HEK293 (cell line): ENCODE measurements around the gene DDAH1.

Experiments used
- GLIS2 ChIP-seq: fragments of 450-650 bp; formaldehyde crosslinking; IDR thresholded peaks from 2 replicates; pipeline ENCODE4 v1.5.1; 2016; ENCODE audit warnings: missing biosample characterization, missing genetic modification characterization
- KLF9 ChIP-seq: fragments of 450-650 bp; formaldehyde crosslinking; IDR thresholded peaks from 2 replicates; pipeline ENCODE4 v1.5.1; 2016; ENCODE audit warnings: missing biosample characterization, missing genetic modification characterization, low read depth
- MZF1 ChIP-seq: fragments of 450-650 bp; formaldehyde crosslinking; IDR thresholded peaks from 2 replicates; pipeline ENCODE4 v1.5.1; 2017; ENCODE audit warnings: missing biosample characterization, missing genetic modification characterization, borderline replicate concordance
- ZBTB8A ChIP-seq: fragments of 450-650 bp; formaldehyde crosslinking; IDR thresholded peaks from 2 replicates; pipeline ENCODE4 v1.5.1; 2016; ENCODE audit warnings: missing biosample characterization, missing genetic modification characterization
- ZNF114 ChIP-seq: fragments of 450-650 bp; formaldehyde crosslinking; IDR thresholded peaks from 2 replicates; pipeline ENCODE4 v1.5.0; 2017; ENCODE audit warnings: missing biosample characterization, missing genetic modification characterization
- ZNF174 ChIP-seq: fragments of 450-650 bp; formaldehyde crosslinking; IDR thresholded peaks from 2 replicates; pipeline ENCODE4 v1.5.0; 2017; ENCODE audit warnings: missing biosample characterization, mild to moderate bottlenecking, missing genetic modification characterization
- ZSCAN23 ChIP-seq: fragments of 450-650 bp; formaldehyde crosslinking; IDR thresholded peaks from 2 replicates; pipeline ENCODE4 v1.5.1; 2016; ENCODE audit warnings: missing biosample characterization, missing genetic modification characterization
- TF ChIP-seq, protein P1 (sequence below): fragments of 450-650 bp; formaldehyde crosslinking; IDR thresholded peaks from 2 replicates; pipeline ENCODE4 v1.5.1; 2016; ENCODE audit warnings: missing biosample characterization, missing genetic modification characterization
- TF ChIP-seq, protein P2 (sequence below): fragments of 450-650 bp; formaldehyde crosslinking; IDR thresholded peaks from 2 replicates; pipeline ENCODE4 v1.5.1; 2017; ENCODE audit warnings: missing biosample characterization, missing genetic modification characterization
- TF ChIP-seq, protein P3 (sequence below): fragments of 450-650 bp; formaldehyde crosslinking; IDR thresholded peaks from 2 replicates; pipeline ENCODE4 v1.5.1; 2016; ENCODE audit warnings: missing biosample characterization, missing genetic modification characterization, borderline replicate concordance
- TF ChIP-seq, protein P4 (sequence below): fragments of 450-650 bp; formaldehyde crosslinking; IDR thresholded peaks from 2 replicates; pipeline ENCODE4 v1.5.1; 2016; ENCODE audit warnings: missing biosample characterization, missing genetic modification characterization

DNA sequence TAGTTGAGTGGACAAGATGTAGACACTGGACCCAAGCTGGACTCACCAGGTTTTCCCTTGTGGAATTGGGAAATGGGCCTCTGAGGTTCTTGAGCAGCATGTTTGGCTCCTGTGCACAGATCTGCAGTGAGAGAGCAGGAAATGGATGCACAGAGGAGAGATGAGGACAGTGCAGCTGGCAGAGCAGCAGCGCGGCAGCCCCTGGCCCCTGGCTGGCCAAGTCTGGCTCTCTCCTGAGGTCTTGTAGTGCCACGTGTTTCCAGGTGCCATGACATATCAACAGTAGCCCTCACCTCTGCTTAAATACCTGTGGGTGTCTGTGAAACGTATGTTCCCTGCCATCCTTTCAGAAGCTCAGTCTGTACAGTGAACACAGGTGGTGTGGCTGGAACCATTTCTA is 169.3 kb downstream of the DDAH1 start:
- TF ChIP-seq, protein P1, sequence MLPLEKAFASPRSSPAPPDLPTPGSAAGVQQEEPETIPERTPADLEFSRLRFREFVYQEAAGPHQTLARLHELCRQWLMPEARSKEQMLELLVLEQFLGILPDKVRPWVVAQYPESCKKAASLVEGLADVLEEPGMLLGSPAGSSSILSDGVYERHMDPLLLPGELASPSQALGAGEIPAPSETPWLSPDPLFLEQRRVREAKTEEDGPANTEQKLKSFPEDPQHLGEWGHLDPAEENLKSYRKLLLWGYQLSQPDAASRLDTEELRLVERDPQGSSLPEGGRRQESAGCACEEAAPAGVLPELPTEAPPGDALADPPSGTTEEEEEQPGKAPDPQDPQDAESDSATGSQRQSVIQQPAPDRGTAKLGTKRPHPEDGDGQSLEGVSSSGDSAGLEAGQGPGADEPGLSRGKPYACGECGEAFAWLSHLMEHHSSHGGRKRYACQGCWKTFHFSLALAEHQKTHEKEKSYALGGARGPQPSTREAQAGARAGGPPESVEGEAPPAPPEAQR (tag by site-specific recombination): no peak
- no peak for TF ChIP-seq KLF9 (tag by site-specific recombination)
- TF ChIP-seq ZNF174 (tag by site-specific recombination): no peak
- TF ChIP-seq, protein P2, sequence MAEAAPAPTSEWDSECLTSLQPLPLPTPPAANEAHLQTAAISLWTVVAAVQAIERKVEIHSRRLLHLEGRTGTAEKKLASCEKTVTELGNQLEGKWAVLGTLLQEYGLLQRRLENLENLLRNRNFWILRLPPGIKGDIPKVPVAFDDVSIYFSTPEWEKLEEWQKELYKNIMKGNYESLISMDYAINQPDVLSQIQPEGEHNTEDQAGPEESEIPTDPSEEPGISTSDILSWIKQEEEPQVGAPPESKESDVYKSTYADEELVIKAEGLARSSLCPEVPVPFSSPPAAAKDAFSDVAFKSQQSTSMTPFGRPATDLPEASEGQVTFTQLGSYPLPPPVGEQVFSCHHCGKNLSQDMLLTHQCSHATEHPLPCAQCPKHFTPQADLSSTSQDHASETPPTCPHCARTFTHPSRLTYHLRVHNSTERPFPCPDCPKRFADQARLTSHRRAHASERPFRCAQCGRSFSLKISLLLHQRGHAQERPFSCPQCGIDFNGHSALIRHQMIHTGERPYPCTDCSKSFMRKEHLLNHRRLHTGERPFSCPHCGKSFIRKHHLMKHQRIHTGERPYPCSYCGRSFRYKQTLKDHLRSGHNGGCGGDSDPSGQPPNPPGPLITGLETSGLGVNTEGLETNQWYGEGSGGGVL (tag by site-specific recombination): no peak
- no peak for TF ChIP-seq ZSCAN23 (tag by site-specific recombination)
- no peak for TF ChIP-seq MZF1 (tag by site-specific recombination)
- TF ChIP-seq, protein P3, sequence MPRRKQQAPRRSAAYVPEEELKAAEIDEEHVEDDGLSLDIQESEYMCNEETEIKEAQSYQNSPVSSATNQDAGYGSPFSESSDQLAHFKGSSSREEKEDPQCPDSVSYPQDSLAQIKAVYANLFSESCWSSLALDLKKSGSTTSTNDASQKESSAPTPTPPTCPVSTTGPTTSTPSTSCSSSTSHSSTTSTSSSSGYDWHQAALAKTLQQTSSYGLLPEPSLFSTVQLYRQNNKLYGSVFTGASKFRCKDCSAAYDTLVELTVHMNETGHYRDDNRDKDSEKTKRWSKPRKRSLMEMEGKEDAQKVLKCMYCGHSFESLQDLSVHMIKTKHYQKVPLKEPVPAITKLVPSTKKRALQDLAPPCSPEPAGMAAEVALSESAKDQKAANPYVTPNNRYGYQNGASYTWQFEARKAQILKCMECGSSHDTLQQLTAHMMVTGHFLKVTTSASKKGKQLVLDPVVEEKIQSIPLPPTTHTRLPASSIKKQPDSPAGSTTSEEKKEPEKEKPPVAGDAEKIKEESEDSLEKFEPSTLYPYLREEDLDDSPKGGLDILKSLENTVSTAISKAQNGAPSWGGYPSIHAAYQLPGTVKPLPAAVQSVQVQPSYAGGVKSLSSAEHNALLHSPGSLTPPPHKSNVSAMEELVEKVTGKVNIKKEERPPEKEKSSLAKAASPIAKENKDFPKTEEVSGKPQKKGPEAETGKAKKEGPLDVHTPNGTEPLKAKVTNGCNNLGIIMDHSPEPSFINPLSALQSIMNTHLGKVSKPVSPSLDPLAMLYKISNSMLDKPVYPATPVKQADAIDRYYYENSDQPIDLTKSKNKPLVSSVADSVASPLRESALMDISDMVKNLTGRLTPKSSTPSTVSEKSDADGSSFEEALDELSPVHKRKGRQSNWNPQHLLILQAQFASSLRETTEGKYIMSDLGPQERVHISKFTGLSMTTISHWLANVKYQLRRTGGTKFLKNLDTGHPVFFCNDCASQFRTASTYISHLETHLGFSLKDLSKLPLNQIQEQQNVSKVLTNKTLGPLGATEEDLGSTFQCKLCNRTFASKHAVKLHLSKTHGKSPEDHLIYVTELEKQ (tag by site-specific recombination): no peak
- TF ChIP-seq GLIS2 (tag by site-specific recombination): no peak
- TF ChIP-seq ZBTB8A (tag by site-specific recombination): no peak
- TF ChIP-seq ZNF114: no peak
- TF ChIP-seq, protein P4, sequence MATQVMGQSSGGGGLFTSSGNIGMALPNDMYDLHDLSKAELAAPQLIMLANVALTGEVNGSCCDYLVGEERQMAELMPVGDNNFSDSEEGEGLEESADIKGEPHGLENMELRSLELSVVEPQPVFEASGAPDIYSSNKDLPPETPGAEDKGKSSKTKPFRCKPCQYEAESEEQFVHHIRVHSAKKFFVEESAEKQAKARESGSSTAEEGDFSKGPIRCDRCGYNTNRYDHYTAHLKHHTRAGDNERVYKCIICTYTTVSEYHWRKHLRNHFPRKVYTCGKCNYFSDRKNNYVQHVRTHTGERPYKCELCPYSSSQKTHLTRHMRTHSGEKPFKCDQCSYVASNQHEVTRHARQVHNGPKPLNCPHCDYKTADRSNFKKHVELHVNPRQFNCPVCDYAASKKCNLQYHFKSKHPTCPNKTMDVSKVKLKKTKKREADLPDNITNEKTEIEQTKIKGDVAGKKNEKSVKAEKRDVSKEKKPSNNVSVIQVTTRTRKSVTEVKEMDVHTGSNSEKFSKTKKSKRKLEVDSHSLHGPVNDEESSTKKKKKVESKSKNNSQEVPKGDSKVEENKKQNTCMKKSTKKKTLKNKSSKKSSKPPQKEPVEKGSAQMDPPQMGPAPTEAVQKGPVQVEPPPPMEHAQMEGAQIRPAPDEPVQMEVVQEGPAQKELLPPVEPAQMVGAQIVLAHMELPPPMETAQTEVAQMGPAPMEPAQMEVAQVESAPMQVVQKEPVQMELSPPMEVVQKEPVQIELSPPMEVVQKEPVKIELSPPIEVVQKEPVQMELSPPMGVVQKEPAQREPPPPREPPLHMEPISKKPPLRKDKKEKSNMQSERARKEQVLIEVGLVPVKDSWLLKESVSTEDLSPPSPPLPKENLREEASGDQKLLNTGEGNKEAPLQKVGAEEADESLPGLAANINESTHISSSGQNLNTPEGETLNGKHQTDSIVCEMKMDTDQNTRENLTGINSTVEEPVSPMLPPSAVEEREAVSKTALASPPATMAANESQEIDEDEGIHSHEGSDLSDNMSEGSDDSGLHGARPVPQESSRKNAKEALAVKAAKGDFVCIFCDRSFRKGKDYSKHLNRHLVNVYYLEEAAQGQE (tag by site-specific recombination): no peak
